NCI-H2227 treated with DMSO at 0.1 percent for 48 hours (cell line): ENCODE measurements around the gene ZER1.
A peak's percentile ranks its signal among the peaks of the same experiment; 100 is the strongest.

Source experiments
- DNase-seq: peaks from one replicate; lab custom pipeline; 2025; lab: John Stamatoyannopoulos, UW

Gene ZER1

GRCh38 chr9:128733256-128733655, 38.5 kb downstream of the ZER1 start:
- DNase-seq, result peak; percentile 82

DNA sequence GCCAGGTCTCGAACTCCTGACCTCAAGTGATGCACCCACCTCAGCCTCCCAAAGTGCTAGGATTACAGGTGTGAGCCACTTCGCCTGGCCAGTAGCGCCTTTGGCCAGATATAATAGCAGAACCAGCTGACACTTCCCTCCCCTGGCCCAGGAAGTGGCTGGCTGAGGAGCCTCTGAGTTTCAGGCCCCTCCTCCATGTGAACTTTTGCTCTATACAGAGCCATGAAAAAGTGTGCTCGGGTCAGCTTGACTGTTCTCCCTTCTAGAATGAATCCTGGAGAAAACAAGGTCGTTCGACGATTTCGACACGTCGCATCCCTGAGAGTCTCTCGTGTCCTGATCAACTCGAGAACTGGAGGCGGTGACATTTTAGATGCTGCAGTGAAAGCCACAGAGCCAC, 39.2 kb downstream of the ZER1 start:
- no peak for DNase-seq

GRCh38 chr9:128731691-128732090, 40.0 kb downstream of the ZER1 start:
- DNase-seq, result no peak

- no peak for DNase-seq
Observed at GRCh38 chr9:128731093-128731492, 40.6 kb downstream of the ZER1 start.

DNA sequence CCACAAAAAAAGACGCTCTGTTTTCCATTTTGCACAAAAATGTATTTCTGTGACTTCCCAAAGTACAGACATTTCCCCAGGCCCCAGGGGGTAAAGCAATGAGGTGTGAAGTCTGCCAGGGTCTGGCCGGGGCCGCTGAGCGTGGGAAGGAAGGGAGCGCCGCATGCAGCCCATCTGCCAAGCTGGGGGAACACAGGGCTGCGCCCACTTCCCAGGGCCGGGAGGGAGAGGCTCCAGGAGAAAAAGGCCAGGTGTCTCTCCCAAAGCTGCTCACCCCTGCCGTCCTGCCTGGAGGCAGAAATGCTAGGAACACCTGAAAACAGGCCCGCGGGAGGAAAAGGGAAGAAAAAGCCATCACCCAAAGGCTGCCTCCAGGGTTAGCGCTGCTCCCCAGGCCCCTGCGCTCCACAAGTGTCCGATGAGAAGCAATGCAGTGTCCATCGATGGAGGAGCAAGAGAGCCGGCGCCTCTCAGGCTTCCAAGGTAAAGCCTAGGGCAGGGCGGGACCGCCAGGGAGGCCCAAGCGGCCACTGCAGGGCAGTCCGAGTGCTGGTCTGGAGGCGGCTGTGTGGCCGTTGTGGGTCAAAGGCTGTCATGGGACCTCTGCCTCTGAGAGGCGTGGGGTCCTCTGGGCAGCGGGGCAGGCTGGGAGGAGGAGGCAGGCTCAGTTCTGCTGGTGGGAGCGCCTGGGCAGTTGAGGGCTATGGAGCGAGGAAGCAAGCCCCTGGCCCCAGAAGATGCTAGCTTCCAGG, 41.8 kb downstream of the ZER1 start:
- no peak for DNase-seq

GRCh38 chr9:128729302-128729701, 42.4 kb downstream of the ZER1 start:
- no peak for DNase-seq

DNA sequence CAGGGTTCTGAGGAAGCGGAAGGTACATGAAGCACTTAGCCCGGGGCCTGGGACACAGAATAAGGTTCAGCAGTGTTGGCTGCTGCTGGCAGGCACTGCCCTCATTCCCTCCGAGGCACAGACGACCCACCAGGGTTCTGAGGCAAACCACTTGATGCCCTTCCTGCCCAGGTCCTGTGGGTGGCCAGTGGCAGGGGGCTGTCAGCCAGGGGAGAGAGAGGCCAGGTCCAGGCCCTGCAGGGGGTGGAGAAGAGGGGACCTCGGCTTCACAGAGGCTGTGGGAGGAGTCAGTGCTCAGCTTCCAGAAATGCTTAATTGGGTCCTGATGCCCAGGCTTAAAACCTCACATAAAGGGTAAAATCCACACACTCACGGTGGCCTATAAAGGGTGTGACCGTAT, 43.4 kb downstream of the ZER1 start:
- no peak for DNase-seq

DNA sequence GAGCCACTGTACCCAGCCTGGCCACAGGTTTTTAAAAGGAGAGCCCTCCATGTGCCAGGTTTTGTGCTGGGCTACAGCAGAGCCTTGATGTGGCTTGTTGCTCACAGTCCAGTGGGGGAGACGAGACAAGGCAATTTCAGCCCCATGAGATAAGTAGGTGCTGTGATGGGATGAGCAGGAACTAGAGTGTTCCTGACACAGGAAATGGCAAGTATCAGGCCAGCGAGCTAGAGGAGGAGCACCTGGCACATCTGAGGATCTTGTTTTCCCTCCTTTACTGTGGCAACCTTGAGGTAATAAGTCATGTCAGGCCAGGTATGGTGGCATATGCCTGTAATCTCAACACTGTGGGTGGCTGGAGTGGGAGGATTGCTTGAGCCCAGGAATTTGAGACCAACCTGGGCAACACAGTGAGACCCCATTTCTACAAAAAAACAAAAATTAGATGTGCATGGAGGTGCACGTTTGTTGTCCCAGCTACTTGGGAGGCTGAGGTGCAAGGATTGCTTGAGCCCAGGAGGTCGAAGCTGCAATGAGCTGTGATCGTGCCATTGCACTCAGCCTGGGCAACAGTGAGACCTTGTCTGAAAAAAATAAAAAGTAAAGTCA, 44.0 kb downstream of the ZER1 start:
- no peak for DNase-seq

GRCh38 chr9:128724744-128725211, 46.9 kb downstream of the ZER1 start:
- DNase-seq, result peak; percentile 80

GRCh38 chr9:128723866-128724743, 47.6 kb downstream of the ZER1 start, which contains the start of gene ZDHHC12:
TSS of gene ZDHHC12 (minus strand) at chr9:128724127. CDS start at chr9:128724093, 34 bp downstream.
- DNase-seq, result peak; percentile 94

DNA sequence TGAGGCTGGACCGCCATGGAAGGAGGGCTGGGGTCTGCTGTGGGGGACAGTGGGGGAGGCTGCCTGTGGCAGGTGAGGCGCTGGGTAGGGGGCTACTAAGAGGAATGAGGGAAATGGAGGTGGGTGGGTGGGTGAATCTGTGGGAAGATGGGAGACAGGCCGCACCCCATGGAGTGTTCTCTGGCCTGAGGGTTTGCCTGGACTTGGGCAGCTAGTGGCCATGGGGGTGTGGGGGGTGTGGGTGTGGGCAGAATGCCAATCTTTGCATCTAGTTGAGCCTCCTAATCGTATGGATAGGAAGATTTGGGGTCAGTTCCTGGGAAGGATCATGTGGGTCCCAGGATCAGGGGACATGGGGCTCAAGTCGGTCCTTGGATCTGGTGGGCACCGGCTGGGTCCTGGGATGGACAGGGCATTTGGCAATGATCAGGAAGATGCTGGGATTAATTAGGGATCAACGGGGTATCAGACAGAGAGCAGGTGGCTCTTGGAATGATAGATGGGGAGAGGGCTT, 48.3 kb downstream of the ZER1 start:
- no peak for DNase-seq

DNA sequence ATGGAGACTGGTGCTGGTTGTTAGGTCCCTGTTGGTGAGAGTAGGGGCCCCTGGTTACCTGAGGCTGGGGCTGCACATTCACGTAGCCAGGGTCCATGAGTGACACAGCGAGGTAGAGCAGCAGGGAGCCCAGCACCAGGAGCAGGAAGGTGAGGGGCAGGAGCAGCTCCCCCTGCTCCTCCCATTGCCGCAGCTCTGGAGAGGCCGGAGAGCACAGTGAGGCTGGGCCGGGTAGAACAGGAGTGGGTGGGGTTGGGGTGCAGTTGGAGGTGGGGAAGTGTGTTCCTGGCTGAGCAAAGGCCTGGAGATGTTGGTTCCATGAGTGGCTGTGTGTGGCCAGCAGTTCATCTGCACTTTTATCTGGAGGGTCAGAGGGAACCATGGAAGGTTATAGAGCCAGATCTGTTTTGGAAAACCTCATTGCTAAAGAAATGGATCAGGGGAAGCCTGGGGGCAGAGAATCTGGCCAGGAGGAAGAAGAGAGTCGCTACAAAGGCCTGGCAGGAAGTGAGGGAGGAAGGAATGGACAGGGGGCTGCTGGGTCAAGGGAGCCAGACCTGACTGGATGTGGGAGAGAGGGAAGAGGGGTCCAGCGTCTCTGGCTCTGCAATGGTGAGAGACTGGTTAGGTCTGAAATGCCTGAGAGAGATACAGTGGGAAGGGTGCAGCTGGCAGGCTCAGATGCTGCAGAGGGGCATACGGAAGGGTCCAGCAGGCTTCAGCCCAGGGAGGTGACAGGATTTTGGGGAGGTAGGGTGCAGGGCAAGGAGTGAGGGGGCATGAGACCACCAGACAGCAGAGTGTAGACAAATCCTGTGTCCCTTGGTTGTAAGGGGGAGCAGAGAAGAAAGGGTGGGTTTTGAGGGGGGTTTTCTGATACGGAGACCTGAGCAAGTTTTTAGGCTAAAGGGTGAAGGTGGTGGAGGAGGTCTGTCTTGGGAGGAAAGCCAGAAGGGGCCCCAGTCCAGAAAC, 49.1 kb downstream of the ZER1 start:
- no peak for DNase-seq

DNA sequence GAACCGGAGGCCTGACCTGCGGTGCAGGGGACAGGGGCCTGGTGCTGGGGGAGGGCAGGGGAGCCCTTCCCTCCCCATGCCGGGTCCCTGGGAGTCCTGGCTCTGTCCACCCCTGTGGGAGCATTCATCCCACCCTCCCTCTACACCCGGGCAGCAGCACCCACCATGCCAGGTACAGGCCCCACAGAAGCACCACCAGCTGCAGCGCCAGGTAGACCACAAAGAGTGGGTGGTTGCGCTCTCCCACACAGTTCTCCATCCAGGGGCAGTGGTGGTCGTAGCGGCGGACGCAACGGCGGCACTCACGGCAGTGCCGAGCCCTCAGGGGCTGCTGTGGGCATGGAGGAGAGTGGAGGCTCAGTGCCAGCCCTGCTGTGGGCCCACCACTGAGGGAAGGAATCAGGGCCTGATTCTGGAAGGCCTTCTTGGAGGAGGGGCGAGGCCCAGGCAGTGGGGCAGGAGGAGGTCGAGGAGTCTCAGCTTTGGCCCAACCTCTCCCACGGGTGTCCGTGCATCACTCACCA, 50.2 kb downstream of the ZER1 start:
- no peak for DNase-seq

- DNase-seq, result no peak
Observed at GRCh38 chr9:128720841-128721486, 50.8 kb downstream of the ZER1 start.

GRCh38 chr9:128719919-128720605, 51.7 kb downstream of the ZER1 start:
- no peak for DNase-seq

DNA sequence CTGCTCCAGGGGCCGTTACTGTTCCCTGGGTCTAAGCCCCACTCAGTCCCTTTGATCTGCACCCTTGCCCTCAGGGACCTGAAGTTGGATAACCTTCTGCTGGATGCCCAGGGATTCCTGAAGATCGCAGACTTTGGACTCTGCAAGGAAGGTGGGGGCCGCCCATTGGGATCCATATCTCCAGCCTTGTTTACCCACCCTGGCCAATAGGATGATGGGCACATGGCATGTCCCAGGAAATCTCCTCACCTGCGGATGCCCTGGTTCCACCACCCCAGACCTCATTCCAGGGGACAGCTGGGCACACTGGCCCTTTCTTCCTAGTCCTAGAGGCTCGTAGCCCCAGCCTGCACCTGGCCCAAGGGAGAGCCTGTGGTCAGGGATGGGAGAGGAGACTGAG, 53.3 kb downstream of the ZER1 start:
- DNase-seq, result no peak

DNA sequence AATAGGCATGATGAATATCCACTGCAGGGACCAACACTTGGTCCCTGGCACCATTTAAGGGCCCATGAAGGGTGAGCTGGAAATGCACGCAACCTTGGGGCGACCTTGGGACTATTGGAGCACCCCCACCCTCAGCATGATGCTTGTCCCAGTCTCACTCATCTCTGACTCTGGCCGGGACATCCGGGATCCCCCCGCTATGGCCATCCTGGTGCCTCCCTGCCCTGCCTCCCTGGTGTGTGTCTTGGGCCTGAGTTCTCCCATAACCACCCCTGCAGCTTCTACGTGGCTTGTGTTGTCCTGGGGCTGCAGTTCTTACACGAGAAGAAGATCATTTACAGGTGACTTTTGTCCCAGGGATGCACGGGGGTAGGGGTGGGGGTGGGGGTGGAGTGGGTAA, 53.7 kb downstream of the ZER1 start:
- DNase-seq, result no peak

DNA sequence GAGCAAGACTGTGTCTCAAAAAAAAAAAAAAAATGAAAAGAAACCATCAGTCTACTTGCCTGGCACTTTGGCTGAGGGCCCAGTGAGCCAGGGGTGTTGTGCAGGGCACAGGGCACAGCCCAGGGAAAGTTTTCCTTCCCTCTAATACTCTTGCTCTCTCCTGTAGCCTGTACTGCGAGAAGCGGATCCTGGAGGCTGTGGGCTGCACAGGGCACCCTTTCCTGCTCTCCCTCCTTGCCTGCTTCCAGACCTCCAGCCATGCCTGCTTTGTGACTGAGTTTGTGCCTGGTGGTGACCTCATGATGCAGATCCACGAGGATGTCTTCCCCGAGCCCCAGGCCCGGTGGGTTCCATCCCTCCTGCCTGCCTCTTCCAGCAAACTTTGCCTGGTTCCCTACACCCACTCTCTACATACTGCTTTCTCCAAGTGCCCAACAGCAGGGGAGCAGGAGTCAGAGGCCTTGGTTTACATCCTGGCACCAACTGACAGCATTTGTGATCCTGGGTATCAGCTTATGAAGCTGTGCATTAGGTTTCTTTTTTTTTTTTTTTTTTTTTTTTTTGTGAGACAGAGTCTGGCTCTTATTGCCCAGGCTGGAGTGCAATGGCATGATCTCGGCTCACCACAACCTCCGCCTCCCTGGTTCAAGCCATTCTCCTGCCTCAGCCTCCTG, 55.0 kb downstream of the ZER1 start:
- no peak for DNase-seq

- no peak for DNase-seq
Observed at GRCh38 chr9:128715436-128715750, 56.3 kb downstream of the ZER1 start.
